ENCODE data around the gene FAM50A.

DNA sequence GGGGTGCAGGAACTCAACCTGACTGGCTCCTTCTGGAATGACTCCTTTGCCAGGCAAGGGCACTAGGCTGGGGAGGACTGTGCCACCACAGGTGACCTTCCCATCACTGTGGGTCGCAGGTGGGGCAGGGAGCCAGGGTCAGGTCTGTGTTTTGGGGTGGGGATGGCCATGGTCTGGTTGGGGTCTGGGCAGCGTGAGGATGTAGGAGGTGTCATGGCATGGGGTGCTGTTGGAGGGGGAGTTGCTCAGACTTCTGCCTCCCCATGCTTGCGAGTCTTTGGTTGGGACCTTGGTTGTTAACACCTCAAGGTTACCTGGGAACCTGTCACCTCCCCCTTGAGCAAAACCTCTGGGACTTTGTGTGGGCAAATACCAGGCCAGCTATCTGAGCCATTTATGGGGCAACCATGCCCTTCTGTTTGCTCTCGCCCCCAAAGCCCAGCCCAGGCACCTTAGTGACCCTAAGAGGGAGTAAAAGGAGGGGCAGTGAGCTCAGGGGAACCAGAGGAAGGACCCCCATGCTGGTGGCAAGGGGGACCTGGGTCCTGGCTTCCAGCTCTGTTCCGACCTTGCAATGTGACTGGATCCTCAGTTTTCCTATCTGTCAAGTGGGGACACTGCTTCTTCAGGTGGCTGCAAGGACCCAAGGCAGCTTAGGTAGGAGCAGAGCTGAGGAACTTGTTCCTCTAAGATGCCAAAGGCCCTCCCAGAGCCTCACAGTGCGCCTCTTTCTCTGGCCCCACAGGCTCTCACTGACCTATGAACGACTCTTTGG is 9.4 kb upstream of the FAM50A start:
- no peak for TF ChIP-seq POLR2A (IDR thresholded peaks at IDR 0.05; ENCODE audit: low read length)
- no peak for TF ChIP-seq GATA1 (IDR thresholded peaks at IDR 0.05; ENCODE audit: low read depth, low read length)
